ENCODE results near the gene KLF9.

- TF ChIP-seq, protein P1, sequence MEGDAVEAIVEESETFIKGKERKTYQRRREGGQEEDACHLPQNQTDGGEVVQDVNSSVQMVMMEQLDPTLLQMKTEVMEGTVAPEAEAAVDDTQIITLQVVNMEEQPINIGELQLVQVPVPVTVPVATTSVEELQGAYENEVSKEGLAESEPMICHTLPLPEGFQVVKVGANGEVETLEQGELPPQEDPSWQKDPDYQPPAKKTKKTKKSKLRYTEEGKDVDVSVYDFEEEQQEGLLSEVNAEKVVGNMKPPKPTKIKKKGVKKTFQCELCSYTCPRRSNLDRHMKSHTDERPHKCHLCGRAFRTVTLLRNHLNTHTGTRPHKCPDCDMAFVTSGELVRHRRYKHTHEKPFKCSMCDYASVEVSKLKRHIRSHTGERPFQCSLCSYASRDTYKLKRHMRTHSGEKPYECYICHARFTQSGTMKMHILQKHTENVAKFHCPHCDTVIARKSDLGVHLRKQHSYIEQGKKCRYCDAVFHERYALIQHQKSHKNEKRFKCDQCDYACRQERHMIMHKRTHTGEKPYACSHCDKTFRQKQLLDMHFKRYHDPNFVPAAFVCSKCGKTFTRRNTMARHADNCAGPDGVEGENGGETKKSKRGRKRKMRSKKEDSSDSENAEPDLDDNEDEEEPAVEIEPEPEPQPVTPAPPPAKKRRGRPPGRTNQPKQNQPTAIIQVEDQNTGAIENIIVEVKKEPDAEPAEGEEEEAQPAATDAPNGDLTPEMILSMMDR (IDR thresholded peaks at IDR 0.05) = no peak
- TF ChIP-seq POLR2A (IDR thresholded peaks at IDR 0.05) = no peak
These were observed 4.7 kb downstream of the KLF9 start for GRCh38 chr9:70409800-70410199.

Data from vagina (tissue), 2 donors.